GM23248 (cell line): Measurements from ENCODE around the gene MCIDAS.

Experiments
- EZH2 ChIP-seq: fragments of 200-600 bp; sonication (generic); IDR thresholded peaks from 2 replicates; pipeline ENCODE4 v1.6.1; 2018; ENCODE audit warnings: antibody characterized with exemption, mild to moderate bottlenecking; ENCODE audit not compliant: insufficient read depth, poor library complexity, severe bottlenecking
- EZH2phosphoT487 ChIP-seq: fragments of 200-600 bp; sonication (generic); IDR thresholded peaks from 2 replicates; pipeline ENCODE4 v1.6.1; 2018; ENCODE audit warnings: antibody characterized with exemption, moderate library complexity, mild to moderate bottlenecking, low read depth; ENCODE audit not compliant: insufficient read depth

GRCh38 chr5:55232985-55233928, 6.1 kb upstream of the MCIDAS start, which contains the start of gene CCNO:
- TF ChIP-seq EZH2 (no peak), EZH2phosphoT487 (no peak)
